Measurements from ENCODE around the gene HTRA2.
"Not testable (repeated sequence)": the region's sequence is repeated elsewhere in the genome, so short reads cannot be mapped to it uniquely, and the experiment has no call there.

HTRA2 gene

DNA sequence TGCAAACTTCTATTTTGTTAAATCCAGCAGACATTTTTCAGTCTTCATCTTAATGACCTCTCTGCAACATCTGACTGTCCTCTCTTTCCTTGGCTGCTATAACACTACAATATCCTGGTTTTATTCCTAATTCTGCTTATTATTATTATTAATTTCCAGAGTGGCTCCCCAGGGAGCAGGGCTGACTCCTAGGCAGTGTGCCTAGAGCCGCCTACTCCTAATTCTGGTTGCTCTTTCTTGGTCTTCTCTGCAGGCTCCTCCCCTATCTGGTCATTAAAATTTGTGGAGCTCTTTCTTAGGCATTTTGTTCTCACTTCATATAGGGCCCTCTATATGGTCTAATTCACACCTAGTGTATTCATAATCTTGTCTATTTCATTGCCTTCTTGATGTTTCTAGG, 13.2 kb downstream of the HTRA2 start:
- no peak for DNase-seq (ENCODE audit: low read depth)

DNA sequence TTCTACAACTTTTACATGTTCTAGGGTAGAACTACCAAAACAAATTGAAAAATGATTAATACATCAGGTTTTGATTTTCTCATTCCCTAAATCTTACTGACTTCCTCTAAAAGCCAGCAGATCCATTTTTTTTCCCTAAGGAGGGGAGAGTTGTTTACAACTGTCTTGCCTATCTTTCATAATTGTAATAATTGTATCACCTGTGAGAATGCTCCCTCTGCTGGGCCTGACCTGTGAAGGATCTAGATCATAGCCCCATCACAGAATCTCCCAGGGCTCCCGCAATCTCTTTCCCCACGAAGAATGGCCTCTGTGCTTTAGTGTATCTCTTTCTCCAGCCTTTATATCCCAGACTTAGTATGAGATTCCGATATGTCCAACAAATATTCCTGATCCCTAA, 14.9 kb downstream of the HTRA2 start:
- DNase-seq (ENCODE audit: low read depth) = no peak

DNA sequence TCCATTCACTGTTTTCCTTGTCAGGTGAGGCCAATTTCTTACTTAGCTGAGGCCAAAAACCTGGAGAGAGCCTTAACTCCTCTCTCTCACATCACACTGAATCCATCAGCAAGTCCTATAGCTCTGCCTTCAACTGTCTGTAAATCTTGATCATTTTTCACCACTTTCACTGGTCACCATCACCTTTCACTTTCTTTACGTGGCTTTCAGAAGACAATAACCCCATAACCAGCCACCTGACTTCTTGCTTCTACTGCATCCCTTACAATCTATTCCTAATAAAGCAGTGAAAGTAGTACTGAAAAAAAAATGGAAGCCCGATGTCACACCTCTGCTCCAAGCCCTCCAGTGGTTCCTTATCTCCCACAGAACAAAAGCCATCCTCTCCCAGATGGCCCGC, 16.3 kb downstream of the HTRA2 start:
- DNase-seq (ENCODE audit: low read depth) = no peak

DNA sequence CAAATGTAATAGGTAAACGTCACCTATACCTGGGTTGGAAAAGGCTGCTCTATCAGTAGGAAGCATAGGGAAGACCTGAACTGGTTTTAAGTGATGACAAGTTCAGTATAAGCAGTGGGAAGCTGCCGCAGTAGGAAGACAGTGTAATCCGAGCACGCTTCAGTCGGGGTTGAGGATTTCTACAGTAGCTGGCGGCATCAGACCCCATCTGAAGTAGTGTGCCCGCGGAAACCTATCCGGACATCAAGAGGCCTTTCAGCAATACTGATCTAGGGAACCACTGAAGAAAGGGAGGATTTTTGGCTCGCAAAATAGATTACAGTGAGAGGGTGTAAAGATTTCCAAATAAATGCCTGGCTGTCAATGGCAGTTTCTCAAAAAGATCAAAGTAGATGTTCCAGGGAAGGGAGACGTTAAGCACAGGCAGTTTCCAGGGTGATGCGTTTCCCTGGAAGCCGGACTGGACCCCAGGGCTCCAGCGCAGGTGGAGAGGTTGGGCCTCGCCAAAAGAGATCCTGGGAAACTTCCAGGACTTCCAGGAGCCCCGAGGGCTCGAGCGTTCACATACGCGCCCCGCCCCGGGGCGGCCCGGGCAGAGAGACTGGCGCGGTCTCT, 18.7 kb downstream of the HTRA2 start:
- DNase-seq (ENCODE audit: low read depth) = no peak

DNA sequence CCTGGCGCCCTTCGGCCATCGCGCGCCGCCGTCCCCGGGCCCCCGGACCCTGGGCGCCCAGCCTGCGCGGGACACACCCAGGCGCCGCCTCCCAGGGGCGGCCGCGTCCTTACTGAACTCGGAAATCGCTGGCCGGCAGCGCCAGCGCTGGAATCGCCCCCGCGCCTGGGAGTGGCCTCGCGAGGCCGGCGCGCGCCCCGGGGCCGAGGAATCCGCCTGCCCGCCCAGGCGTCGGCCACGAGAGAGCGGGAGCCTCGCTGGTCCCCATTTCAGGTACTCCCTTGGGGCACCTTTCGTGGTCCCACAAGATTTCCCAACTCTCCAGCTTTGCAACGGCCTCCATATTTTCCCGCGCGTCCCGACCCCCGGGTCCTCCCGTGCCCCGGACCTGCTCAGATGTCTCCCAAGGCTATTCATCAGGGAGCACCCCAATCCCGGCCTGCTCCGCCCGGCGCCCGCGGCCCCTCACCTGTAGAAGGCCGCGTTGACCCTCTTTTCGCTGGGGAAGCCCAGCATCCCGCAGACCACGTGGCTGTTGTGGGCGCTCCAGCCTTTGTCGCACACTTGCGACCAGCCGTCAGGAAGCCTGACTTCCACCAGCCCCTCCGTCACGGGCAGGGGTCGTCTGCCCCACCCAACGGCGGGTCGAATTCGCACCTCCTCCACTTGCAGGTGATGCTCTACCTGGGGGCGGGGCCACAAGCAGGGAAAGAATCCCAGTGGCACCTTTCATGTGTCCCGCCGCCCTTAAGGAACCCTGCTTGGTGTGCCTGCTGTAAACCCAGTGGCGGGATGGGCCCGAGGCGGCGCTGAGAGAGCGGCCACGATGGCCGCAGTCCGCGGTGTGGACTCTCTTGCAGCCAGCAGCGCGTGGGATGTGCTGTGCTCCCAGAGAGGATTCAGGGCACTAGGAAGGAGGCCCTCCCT, 19.4 kb downstream of the HTRA2 start:
- no peak for DNase-seq (ENCODE audit: low read depth)

DNA sequence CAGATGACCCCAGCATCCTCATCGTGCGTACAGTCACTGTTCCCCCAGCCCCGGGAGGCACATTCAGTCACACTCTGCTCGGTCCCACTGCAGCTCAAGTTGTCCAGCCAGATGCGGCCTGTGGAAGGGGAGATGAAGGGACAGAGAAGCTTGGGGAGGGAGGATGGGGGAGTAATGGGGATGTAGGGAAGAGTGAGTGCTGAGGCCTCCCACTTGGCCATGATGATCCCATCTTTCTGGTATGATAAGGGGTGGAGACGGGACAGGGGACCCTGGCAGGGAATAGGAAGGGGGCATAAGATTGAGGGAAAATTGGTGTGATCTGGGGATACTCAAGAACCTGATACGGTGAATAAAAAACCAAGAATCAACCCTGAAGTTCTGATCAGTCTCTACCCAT, 20.5 kb downstream of the HTRA2 start:
- no peak for DNase-seq (ENCODE audit: low read depth)

DNA sequence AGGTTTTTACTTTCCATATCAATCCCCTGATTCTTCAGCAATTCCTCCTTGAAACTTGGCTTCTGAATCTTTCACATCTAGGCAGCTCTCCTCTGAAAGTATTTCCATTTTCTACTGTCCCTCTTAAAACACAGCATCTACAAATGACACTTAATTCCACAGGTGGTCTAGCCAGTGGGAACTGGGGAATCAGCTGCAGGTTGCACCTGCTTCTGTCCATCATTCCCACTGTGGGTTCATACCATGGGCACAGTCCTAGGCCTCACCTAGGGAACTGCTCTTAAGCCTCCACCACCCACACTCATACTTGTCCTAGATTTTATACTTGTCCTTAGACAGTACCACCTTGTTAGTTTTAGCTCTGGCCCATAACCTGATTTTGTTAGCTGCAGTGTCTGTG, 21.8 kb downstream of the HTRA2 start:
- no peak for DNase-seq (ENCODE audit: low read depth)

DNA sequence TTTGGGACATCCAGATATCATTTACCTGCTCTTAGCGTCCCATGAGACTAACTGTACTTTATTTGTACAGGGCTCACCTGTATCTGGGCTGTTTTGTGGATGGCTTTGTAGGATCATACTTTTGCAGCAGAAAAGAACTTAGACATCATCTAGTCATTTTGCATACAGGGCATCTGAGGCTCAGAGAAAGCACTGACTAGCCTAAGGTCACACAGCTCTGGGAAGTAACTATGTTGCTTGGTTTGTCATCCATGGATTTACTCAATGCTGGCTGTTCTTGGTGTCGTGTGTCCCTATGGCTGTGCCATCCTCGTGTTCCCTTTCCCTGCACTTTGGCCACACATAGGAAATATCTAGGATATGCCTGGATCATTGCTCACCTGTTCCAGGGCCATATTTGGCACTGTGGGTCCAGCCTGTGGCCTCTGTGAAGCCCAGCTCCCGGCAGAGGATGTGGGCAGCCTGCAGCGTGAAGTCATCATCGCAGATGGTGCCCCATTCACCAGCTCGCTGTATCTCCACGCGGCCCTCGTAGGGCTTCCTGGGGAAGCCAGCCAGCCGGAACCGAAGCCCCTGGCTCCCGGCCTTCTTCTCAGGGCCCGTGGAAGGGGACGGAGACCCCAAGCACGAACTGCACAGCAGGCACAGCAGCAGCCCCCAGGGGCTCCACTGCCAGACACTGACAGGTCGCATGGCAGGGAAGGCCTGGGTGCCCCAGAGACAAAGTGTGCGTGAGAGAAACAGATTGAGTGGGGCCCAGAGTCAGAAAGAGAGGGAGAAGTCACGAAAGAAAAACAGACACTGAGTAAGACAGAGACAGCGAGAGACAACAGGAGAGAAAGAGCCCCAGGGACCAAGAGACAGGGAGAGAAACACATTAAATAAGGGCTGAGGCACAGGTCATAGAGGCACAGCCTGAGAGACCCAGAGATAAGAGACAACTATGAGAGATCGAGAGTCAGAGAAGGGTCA, 22.5 kb downstream of the HTRA2 start:
- DNase-seq (ENCODE audit: low read depth) = no peak

DNA sequence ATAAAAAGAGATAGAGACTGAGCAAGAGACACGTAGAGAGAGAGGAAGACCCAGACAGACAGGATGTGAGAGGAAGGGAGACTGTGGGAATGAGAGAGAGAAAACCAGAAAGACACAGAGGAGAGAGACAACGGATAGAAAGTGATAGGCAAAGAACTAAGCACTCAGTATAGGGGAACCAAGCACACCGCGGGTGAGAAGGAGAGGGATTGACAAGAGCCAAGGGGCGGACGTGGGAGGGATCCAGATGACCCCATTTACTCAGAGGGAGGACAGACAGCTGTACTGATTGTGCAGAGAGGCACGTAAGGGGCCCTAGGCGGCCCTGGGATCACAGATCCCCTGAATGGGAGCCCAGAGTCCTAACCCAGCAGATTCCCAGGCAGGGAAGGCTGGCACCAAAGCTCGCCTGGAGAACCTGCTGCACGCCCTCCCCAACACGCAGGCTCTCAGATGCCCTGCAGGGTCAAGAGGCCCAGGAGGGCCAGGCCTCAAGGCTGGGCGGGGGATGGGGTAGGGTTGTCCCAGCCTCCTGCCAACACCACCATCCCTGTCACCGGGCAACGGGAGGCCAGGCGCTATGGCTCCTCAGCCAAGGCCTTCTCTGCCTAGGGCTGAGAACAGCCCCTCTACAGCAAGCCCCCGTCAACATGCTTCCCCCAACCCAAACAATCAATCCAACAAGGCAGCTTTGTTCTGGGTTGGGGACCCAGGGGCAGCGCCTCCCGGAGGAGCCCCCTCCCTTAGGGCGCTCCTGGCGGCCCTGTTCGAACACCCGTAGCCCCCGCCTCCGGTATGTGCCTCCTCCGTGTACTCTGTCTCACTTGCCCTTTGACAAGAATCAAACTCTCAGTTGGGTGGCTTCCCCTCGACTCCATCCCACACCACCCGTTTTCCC, 23.4 kb downstream of the HTRA2 start:
- no peak for DNase-seq (ENCODE audit: low read depth)

DNA sequence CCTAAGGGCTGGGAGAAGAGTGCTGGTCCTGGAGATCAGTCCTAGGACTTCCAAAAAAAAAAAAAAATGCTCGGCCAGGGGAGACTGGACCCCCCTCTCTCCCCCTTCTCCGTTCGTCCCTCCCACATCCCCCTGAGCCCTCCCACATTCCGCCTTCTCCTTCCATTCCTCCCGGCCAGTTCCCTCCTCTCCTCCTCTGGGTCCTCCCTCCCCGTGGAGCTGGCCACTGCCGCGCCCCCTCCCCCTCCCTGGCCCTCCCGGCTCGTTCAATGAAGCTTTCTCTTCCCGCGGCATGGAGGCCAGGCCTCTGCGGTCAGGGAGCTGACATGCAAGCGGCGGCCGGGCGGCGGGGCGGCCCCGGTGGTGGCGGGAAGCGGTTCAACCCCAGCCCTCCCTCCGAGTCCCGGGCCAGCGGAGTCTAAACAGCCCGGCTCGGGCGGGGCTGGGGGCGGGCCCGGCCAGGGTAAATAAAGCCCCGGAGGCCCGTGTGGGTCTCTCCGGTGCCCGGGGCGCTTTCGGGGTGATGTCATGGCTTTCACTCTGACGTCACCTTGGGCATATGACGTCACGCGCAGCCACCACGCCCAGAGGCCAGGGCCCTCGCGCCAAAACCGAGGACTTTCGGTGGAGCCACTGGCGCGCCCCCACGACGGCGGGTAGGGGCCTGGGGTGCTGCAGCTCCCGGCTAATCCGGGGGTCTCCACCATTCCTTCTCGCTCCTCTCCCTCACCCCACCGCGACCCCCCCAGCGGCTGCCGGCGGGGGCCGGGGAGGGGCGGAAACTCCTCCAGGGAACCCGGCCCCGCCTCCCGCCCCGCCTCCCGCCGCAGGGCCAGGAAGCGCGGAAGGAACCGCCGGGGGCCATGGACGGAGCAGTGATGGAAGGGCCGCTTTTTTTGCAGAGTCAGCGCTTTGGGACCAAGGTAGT, 24.4 kb downstream of the HTRA2 start, which contains the start of the genes DOK1 and LOXL3:
TSS of gene DOK1 (plus strand) at position 829 of the 928 bp plus-strand sequence. CDS start at position 864, 35 bp downstream.
TSS of gene LOXL3 (minus strand) at position 51 of the 928 bp plus-strand sequence. CDS start 1,308 bp downstream, outside the sequence.
- DNase-seq (ENCODE audit: low read depth) = peak; percentile 74

DNA sequence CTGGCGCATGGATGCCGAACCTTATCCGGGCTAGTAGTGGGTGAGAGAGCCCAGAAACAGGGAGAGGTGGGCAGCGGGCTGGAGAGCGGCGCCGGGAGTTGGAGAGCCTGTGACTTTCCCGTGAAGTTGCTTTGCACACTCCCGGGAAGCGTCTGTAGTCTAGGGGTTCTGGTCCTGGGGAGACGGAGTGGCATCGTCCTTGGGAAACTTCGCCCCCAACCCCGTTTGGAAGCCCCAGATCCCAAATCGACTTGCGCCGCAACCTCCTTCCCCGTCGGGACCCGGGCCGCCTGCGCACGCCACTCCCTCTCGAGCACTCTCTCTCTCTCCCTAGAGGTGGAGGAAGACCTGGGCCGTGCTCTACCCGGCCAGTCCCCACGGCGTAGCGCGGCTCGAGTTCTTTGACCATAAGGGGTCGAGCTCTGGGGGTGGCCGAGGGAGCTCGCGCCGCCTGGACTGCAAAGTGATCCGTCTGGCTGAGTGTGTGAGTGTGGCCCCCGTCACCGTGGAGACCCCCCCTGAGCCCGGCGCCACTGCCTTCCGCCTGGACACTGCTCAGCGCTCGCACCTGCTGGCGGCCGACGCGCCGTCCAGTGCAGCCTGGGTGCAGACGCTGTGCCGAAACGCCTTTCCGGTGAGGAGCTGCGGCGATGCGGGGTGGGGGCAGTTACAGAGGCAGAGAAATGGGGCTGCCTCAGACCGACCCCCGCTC, 25.2 kb downstream of the HTRA2 start:
- DNase-seq (ENCODE audit: low read depth) = no peak

DNA sequence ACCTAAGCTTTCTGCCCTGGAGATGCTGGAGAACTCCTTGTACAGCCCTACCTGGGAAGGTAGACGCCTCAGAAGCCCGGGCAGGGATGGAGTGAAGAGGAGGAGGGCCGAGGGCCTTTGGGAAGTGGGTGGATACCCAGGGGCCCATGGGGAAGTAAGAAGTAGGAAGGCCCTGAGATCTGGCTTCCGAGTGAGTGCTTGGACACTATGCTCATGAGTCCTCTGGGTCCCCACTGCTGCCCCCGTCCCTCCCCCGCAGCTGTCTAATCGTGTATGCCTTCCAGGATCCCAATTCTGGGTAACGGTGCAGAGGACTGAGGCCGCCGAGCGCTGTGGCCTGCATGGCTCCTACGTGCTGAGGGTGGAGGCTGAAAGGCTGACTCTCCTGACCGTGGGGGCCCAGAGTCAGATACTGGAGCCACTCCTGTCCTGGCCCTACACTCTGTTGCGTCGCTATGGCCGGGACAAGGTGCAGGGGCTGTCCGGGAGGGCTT, 25.9 kb downstream of the HTRA2 start:
- DNase-seq (ENCODE audit: low read depth) = no peak

DNA sequence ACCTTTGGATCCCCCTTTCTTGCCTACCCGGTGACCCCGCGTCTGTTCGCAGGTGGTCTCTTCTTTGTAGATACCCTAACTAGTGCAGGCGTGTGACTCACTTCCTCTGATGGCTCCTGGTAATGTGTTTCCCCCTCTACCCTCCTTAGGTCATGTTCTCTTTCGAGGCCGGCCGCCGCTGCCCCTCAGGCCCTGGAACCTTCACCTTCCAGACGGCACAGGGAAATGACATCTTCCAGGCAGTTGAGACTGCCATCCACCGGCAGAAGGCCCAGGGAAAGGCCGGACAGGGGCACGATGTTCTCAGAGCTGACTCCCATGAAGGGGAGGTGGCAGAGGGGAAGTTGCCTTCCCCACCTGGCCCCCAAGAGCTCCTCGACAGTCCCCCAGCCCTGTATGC, 26.4 kb downstream of the HTRA2 start:
- DNase-seq (ENCODE audit: low read depth) = no peak

DNA sequence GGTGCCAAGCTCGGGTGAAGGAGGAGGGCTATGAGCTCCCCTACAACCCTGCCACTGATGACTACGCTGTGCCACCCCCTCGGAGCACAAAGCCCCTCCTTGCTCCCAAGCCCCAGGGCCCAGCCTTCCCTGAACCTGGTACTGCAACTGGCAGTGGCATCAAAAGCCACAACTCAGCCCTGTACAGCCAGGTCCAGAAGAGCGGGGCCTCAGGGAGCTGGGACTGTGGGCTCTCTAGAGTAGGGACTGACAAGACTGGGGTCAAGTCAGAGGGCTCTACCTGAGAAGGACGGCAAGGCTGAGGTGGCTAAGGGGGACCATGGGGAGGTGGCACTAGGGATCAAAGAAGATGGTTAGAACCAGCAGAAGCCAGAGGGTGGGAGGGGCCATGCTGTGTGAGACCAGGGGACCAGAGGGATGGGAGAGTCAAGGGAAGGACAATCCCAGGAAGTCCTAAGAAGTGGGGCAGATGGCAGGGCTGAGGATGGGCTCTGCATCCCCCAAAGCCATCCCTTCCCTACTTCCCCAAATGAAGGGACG, 27.2 kb downstream of the HTRA2 start:
- DNase-seq (ENCODE audit: low read depth) = no peak

DNA sequence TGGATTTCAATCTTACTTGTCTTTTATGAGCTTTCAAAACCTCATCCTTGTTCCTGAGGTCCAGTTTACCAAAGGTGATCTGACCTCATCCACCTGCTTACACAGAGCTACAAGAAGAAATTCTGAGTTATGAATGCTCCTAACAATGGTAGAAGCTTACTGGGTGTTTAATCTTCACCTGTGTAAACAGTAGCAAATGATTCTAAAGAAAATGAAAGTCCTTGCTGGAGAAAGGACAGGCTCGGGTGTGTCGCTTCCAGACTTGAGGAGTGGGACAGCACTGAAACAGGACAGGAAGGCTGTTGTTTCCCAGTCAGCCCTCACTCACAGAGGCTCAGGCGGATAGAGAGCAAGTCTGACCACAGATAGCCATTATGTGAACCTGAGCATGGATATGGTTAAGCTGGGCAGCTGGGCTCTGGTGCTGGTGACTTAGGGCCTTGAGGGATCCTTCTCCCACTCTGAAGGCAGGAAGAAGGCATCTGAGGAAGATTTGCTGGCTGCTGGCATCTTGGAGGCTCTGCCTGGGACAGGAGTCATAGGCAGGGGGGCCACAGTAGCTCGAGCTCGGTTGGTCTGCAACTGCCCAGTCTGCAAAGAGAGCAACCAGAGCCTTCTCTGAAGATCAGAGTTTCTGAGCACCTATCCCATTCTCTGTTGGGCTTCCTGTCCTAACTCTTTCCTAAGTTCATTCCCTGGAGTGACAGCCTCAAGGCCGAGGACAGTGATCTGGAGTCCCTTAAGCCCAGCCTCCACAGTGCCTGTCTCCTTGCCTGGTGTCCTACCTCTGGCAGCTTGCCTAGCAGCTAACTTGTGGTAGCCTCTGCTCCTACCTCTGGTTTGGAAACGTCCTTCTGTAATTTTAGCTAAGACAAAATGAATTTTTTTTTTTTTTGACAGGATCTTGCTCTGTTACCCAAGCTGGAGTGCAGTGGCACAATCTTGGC, 28.8 kb downstream of the HTRA2 start:
- no peak for DNase-seq (ENCODE audit: low read depth)

DNA sequence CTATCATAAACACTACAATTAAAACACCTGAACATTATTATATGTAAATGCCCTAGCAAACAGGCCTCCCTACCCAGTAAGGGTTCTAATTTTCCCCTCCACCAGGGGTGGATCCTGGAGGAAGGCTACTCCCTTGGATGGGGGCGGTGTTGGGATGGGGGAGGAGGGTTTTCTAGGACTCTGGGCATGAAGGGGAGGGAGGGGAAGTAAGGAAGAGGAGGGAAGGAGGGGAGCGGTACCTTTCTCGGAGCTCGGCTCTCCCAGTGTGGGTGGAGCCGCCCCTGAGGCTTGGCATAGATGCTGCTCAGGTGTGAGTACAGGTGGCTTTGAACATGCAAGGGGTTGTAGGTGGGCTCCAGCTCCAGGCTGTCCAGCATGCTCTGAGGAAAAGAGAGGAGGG, 30.2 kb downstream of the HTRA2 start:
- no peak for DNase-seq (ENCODE audit: low read depth)

DNA sequence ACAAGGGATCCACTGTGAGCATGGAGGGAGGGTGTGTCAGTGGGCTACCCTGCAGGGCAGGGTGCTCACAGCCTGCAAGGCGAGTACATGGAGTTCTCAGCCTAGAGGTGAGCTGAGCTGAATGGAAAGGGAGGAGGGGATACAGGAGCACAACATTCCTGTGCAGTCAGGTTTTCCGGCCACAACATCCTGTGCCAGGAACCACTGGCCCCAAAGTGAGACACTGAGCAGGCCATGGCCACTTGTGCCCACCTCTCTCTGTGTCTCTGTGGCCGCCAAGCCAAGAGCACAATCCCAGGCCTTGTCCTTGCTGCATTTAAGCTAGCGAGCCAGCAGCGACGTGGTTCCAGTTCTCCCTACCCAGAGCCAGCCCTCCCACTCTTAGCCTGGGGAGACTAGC, 30.9 kb downstream of the HTRA2 start:
- DNase-seq (ENCODE audit: low read depth) = no peak

DNA sequence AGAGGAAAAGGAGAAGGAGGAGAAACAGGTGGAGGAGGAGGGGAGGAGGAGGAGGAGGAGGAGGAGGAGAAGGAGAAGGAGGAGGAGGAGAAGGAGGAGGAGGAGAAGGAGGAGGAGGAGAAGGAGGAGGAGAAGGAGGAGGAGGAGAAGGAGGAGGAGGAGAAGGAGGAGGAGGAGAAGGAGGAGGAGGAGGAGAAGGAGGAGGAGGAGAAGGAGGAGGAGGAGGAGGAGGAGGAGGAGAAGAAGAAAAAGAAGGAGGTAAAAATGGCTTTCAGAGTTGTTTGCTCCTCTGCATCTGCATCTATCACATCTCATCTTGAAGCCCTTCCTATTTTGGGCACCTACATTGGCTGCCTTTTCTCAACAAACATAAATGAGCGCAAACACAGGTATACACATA, 31.3 kb downstream of the HTRA2 start:
- not testable (repeated sequence) for DNase-seq (ENCODE audit: low read depth)

All from activated T-helper 9 cell treated with anti-CD3 and anti-CD28 coated beads, Interleukin-2, amount 50 U/mL, for 16 hours (primary cell).